Right lobe of liver (tissue), 6 donors: ENCODE results near the gene ANO2. TPM values are rescaled to one million over a fixed set of nuclear protein-coding genes. Genes with fewer than 3 reads are reported as not detected.

Experiments used
- ATAC-seq, 4 donors: fragments of 200-7000 bp; cut with Tn5 transposase; one replicate each; pipeline ENCODE4 v1.9.1; 2020; ENCODE audit warnings: mild to moderate bottlenecking in 4 of 4, moderate library complexity in 4 of 4
- DNase-seq, 3 donors: peaks; one replicate each; pipeline ENCODE4 v3.0.0-alpha.2; 2020
- H3K27ac ChIP-seq, 3 donors: fragments of 200-600 bp; one replicate each; pipeline ENCODE4 v1.8.0; 2022
- H3K27me3 ChIP-seq, 2 donors: fragments of 200-600 bp; one replicate each; pipeline ENCODE4 v1.8.0; 2022
- H3K36me3 ChIP-seq, 4 donors: fragments of 200-600 bp; sonication (generic) in 1 of 4; one replicate each; pipeline versions ENCODE4 v1.5.1 to v1.8.0; 2017 to 2022; ENCODE audit warnings: control low read depth in 1 of 4
- H3K4me1 ChIP-seq, 4 donors: fragments of 200-600 bp; sonication (generic) in 1 of 4; one replicate each; pipeline versions ENCODE4 v1.5.1 to v1.8.0; 2017 to 2022; ENCODE audit warnings: control low read depth in 1 of 4
- H3K4me3 ChIP-seq, 3 donors: fragments of 200-600 bp; one replicate each; pipeline ENCODE4 v1.8.0; 2022
- H3K9me3 ChIP-seq, 4 donors: fragments of 200-600 bp; sonication (generic) in 1 of 4; one replicate each; pipeline versions ENCODE4 v1.5.1 to v1.8.0; 2017 to 2022; ENCODE audit warnings: control low read depth in 1 of 4
- CTCF ChIP-seq, 4 donors: fragments of 200-600 bp in 3 of 4; fragments of 450-650 bp in 1 of 4; IDR thresholded peaks; one replicate each; pipeline versions ENCODE4 v1.5.1 to v1.8.0; 2016 to 2022; ENCODE audit warnings: antibody characterized with exemption in 4 of 4, mild to moderate bottlenecking in 2 of 4
- POLR2A ChIP-seq: fragments of 450-650 bp; IDR thresholded peaks from one replicate; pipeline ENCODE4 v1.6.1; 2017; ENCODE audit warnings: antibody characterized with exemption, mild to moderate bottlenecking
- WGBS: methylation state at CpG from one replicate; pipeline ENCODE4 v1.1.6; 2018; ENCODE audit warnings: low coverage, low lambda C conversion rate; ENCODE audit not compliant: insufficient coverage; ENCODE audit errors: missing lambda C conversion rate; 5-methylcytosine and 5-hydroxymethylcytosine counted together
- intact Hi-C, 2 donors: fragments of 100-400 bp; cut with DNase I; formaldehyde crosslinking; loops; one replicate each; pipeline versions ENCODE4 v1.11.2 to v1.14.1; 2022
- total RNA-seq, 6 experiments: library from RNA; depleted of rRNA in 2 of 6; stranded (reverse); fragments of >200 nt in 2 of 6; fragmentation: NEBNext Ultra II Directional in 3 of 6; extraction: Animal tissue kit (Norgen Biotek cat#: 25700) in 3 of 6; gene quantifications; one replicate each; pipeline versions ENCODE4 v1.1.0 to v1.2.4, GENCODE V29; 2016 to 2023
- donor health status: DM: no; HTN: yes; CAD: no.
- donor health status: DM: no; HTN: no; CAD: no.
- donor health status: DM: no; HTN: no; CAD: no.
- donor health status: DM: no; HTN: yes; CAD: no.
- donor health status: DM: no; HTN: yes; CAD: no.

Gene ANO2
- total RNA-seq, 6 experiments from 2014 or later: 0.06 to 0.89 (median 0.32) TPM; not detected in 1

- intact Hi-C loops: no loop called here
- Histone ChIP-seq H3K27me3 (no peaks in the 10 kb centered on the region), H3K4me3 (no peak overlapping the region), H3K27ac (no peak overlapping the region), H3K4me1 (no peaks in the 10 kb centered on the region), H3K36me3 (no peaks in the 10 kb centered on the region), H3K9me3 (no peaks in the 10 kb centered on the region)
- ATAC-seq: no peak
- 83% methylated on average over 5 of the region's 5 CpGs for WGBS
- TF ChIP-seq POLR2A (no peak), CTCF (IDR thresholded peaks at IDR 0.05) (no peak)
- no peak for DNase-seq
These were observed 165.7 kb downstream of the ANO2 start for GRCh38 chr12:5779401-5779800.

- H3K27ac ChIP-seq: no peak overlapping the region
- no peak for DNase-seq
- H3K4me1 ChIP-seq: no peaks in the 10 kb centered on the region
- H3K9me3 ChIP-seq: no peaks in the 10 kb centered on the region
- ATAC-seq: no peak
- H3K27me3 ChIP-seq: no peaks in the 10 kb centered on the region
- no peak overlapping the region for H3K4me3 ChIP-seq
- no peaks in the 10 kb centered on the region for H3K36me3 ChIP-seq
- intact Hi-C loops: no loop called here
- no peak for TF ChIP-seq CTCF (IDR thresholded peaks at IDR 0.05)
- TF ChIP-seq POLR2A: no peak
These were observed 166.2 kb downstream of the ANO2 start for GRCh38 chr12:5778821-5779220.

GRCh38 chr12:5777451-5777850 is 167.6 kb downstream of the ANO2 start:
- no peaks in the 10 kb centered on the region for H3K36me3 ChIP-seq
- ATAC-seq: no peak
- DNase-seq: no peak
- H3K27ac ChIP-seq: no peak overlapping the region
- intact Hi-C loops: no loop called here
- no peaks in the 10 kb centered on the region for H3K27me3 ChIP-seq
- no peak overlapping the region for H3K4me3 ChIP-seq
- H3K9me3 ChIP-seq: no peaks in the 10 kb centered on the region
- WGBS: 47% methylated on average over 3 of the region's 3 CpGs
- TF ChIP-seq POLR2A: no peak
- TF ChIP-seq CTCF (IDR thresholded peaks at IDR 0.05): no peak
- H3K4me1 ChIP-seq: no peaks in the 10 kb centered on the region

GRCh38 chr12:5776091-5776490 is 169.0 kb downstream of the ANO2 start:
- no peak for TF ChIP-seq POLR2A
- TF ChIP-seq CTCF (IDR thresholded peaks at IDR 0.05): no peak
- 81% methylated on average over 4 of the region's 4 CpGs for WGBS
- intact Hi-C loops: no loop called here

GRCh38 chr12:5773550-5773949 is 171.5 kb downstream of the ANO2 start:
- H3K27ac ChIP-seq: no peak overlapping the region
- no peak for DNase-seq
- H3K27me3 ChIP-seq: no peaks in the 10 kb centered on the region
- TF ChIP-seq POLR2A (no peak), CTCF (IDR thresholded peaks at IDR 0.05) (no peak)
- H3K36me3 ChIP-seq: no peaks in the 10 kb centered on the region
- no peaks in the 10 kb centered on the region for H3K4me1 ChIP-seq
- no peaks in the 10 kb centered on the region for H3K9me3 ChIP-seq
- intact Hi-C loops: no loop called here
- 54% methylated on average over 2 of the region's 3 CpGs for WGBS
- no peak overlapping the region for H3K4me3 ChIP-seq
- no peak for ATAC-seq

More at GRCh38 chr12:5776091-5776490, 169.0 kb downstream of the ANO2 start:
- DNase-seq: no peak
- ATAC-seq: no peak
- no peaks in the 10 kb centered on the region for H3K27me3 ChIP-seq
- no peaks in the 10 kb centered on the region for H3K4me1 ChIP-seq
- H3K36me3 ChIP-seq: no peaks in the 10 kb centered on the region
- H3K27ac ChIP-seq: no peak overlapping the region
- no peak overlapping the region for H3K4me3 ChIP-seq
- no peaks in the 10 kb centered on the region for H3K9me3 ChIP-seq
